HG03139 (cell line): ENCODE results near the gene DNAJC17.

ENCODE experiments used
- ATAC-seq: cut with Tn5 transposase; IDR thresholded peaks from one replicate; pipeline ENCODE4 v1.9.1; 2021; ENCODE audit not compliant: unreplicated experiment

DNAJC17 gene

GRCh38 chr15:40743921-40744814 lies 63.1 kb downstream of the DNAJC17 start:
- no peak for ATAC-seq

DNA sequence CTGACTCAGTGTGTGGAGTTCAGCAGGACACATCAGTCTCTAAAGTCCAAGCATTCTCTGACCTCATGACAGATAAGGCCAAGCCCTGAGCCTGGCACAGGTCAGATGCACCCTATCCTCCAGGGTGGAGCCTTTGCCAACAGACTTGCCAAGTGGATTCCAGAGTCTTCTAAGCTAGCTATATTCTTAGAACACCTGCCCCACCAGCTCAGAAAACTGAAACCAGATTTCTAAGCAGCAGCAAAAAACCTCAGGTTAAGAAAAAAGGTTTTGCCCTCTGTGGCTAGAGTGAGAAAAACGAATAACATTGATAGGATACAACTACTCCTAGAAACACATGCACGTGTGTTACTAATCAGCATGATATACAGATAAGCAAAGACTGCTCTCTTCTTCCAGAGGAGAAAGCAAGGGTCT lies 63.8 kb downstream of the DNAJC17 start:
- no peak for ATAC-seq

DNA sequence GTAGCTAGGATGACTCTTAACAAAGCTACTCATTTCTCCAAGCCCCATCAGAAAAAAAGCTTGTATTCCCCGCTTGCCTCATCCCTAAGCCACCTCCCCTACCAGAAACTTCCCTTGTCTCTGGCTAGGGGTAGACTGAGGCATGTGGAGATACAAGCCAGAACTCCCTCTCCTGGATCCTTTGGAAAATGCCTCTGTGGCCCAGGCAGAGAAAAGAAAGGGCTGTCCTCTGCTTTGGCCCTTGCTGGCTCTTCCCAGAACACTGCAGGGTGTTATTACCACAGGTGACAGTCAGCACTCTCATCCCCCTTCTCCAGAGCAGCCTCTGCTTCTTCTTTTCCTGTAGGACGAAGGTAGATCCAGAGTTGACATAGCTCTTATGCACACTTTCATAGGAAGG lies 67.4 kb downstream of the DNAJC17 start:
- no peak for ATAC-seq

GRCh38 chr15:40739047-40739446 lies 68.2 kb downstream of the DNAJC17 start:
- no peak for ATAC-seq

DNA sequence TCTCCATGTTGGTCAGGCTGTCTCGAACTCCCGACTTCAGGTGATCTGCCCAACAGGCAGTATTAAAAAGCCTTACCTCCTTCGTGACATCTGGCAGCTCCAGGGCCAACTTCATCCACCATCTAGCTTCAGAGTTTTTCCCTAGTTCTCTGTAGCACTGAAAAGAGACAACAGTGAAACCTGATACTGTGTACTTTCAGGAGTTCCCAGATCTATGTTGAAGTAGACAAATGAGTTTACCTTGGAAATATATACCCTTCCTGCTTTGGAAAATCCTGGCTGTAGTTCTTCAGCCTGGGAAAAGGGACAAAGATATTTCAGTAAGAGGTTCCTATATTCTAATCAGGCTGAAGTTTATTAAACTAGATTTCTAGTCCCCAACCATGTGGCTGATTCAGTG lies 70.2 kb downstream of the DNAJC17 start:
- no peak for ATAC-seq

DNA sequence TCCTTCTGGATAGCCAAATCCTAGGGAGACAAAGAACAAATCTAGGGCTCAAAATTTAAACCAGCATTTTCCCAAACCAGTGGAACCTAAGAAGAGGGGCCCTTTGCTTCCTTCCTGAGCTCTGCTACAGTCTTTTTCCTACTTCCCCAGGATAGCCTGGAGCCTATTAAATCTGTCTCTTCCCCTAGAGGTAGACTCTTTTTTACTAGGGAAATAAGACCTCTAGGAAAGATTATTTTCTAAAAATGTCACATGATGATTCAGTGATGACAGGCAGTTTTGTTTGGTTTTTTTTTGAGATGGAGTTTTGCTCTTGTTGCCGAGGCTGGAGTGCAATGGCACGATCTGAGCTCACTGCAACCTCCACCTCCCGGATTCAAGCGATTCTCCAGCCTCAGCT lies 70.7 kb downstream of the DNAJC17 start:
- no peak for ATAC-seq

GRCh38 chr15:40731034-40731433 lies 76.2 kb downstream of the DNAJC17 start:
- no peak for ATAC-seq

DNA sequence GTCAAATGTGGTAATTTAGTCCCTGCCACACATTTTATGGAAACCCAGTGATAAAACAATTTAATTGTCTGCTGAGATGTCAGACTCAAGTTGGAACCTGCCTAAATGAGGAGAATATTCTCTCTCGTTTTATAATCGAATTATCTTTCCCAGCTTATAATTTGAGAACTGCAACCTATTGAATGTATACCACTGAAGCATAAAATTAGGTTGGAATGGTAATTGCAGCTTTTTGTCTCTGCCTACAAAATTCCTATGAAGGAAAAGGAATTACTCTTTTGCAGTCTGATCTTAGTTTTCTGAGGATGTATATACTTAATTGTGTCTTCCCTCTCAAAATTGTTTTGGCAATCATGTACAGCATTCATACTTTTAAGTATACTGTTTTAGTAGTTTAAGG lies 83.4 kb downstream of the DNAJC17 start:
- no peak for ATAC-seq

DNA sequence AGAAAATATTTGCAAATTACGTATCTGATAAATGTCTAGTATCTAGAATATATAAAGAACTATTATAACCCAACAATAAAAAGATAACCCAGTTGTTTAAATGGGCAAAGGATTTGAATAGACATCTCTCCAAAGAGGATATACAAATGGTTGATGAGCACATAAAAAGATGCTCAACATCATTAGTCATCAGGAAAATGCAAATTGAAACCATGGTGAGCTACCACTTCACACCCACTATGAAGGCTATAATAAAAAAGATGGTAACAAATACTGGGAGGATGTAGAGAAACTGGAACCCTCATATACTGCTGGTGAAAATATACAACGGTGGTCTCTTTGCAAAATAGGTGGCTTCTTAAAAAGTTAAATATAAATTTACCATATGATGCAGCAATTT lies 84.3 kb downstream of the DNAJC17 start:
- ATAC-seq, result no peak

DNA sequence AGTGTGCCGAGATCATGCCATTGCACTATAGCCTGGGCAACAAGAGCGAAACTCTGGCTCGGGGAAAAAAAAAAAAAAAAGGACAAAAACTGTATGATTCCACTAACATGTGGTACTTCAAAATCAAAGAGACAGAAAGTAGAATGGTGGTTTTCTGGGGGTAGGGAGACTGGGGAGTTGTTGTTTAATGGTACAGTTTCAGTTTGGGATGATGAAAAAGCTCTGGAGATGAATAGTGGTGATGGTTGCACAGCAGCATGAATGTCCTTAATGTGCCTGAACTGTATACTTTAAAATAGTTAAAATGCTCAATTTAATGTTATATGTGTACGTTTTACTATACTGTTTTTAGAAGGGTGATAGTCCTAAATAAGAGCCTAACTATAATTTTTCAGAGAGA lies 84.9 kb downstream of the DNAJC17 start:
- no peak for ATAC-seq

GRCh38 chr15:40721701-40722100 lies 85.6 kb downstream of the DNAJC17 start:
- no peak for ATAC-seq

- no peak for ATAC-seq
Observed at GRCh38 chr15:40716165-40716564, 91.1 kb downstream of the DNAJC17 start.
